Panc1 (cell line): ENCODE measurements around the gene RASA4B. TPM values are rescaled to one million over a fixed set of nuclear protein-coding genes. Genes with fewer than 3 reads are reported as not detected.

Source experiments
- ATAC-seq: fragments of 200-7000 bp; cut with Tn5 transposase; 2 replicates; pipeline ENCODE4 v1.9.1; 2020; ENCODE audit warnings: mild to moderate bottlenecking, moderate library complexity
- BruUV-seq: library from RNA; stranded (reverse); fragments of 400-500 nt; replicated peaks from 2 replicates; lab custom pipeline; 2021; lab: Mats Ljungman, UMichigan
- CTCF ChIA-PET: fragments of 300-600 bp; sonication (Branson Sonifier 250); formaldehyde crosslinking; loops from one replicate; lab custom pipeline; 2022; ENCODE audit warnings: antibody characterized with exemption; lab: Charles Lee
- POLR2A ChIA-PET: fragments of 300-600 bp; sonication (Branson Sonifier 250); formaldehyde crosslinking; loops from one replicate; lab custom pipeline; 2022; ENCODE audit warnings: antibody characterized with exemption; lab: Charles Lee
- DNase-seq: peaks from one replicate; pipeline ENCODE4 v3.0.0-alpha.2; 2010; ENCODE audit warnings: low read depth, low spot score
- H3K27ac ChIP-seq: 2 replicates; pipeline ENCODE4 v1.5.1; 2011; ENCODE audit warnings: mild to moderate bottlenecking, low read length, inconsistent platforms
- H3K27me3 ChIP-seq: fragments of 200-500 bp; sonication (Bioruptor generic); 2 replicates; pipeline ENCODE4 v1.6.0; 2014; ENCODE audit warnings: low read length, inconsistent platforms; ENCODE audit not compliant: control insufficient read depth, insufficient read depth
- H3K36me3 ChIP-seq: fragments of 200-500 bp; sonication (Bioruptor generic); 2 replicates; pipeline ENCODE4 v1.5.1; 2014; ENCODE audit warnings: inconsistent platforms, mild to moderate bottlenecking, low read length, moderate library complexity; ENCODE audit not compliant: control insufficient read depth, insufficient read depth
- H3K4me1 ChIP-seq: 2 replicates; pipeline ENCODE4 v1.5.1; 2011; ENCODE audit warnings: inconsistent platforms, mild to moderate bottlenecking, low read length, moderate library complexity; ENCODE audit not compliant: control insufficient read depth, insufficient read depth
- H3K4me3 ChIP-seq, 2 experiments: 2 replicates each; pipeline ENCODE4 v1.5.1; 2011 to 2012; ENCODE audit warnings: low read depth in 2 of 2, low read length in 2 of 2, mild to moderate bottlenecking in 2 of 2, inconsistent platforms in 1 of 2, moderate library complexity in 1 of 2
- H3K9me3 ChIP-seq: fragments of 200-500 bp; sonication (Bioruptor generic); 2 replicates; pipeline ENCODE4 v1.5.1; 2014; ENCODE audit warnings: low read depth, mild to moderate bottlenecking, inconsistent platforms, low read length, moderate library complexity; ENCODE audit not compliant: control insufficient read depth, insufficient read depth
- CTCF ChIP-seq: fragments of 450-650 bp; IDR thresholded peaks from 2 replicates; pipeline ENCODE4 v1.5.1; 2017; ENCODE audit warnings: mild to moderate bottlenecking
- POLR2AphosphoS5 ChIP-seq: IDR thresholded peaks from 2 replicates; pipeline ENCODE4 v1.6.1; 2012; ENCODE audit warnings: mild to moderate bottlenecking, low read depth, low read length, moderate library complexity
- SIN3A ChIP-seq: IDR thresholded peaks from 2 replicates; pipeline ENCODE4 v1.6.1; 2012; ENCODE audit warnings: low read depth, mild to moderate bottlenecking, low read length, moderate library complexity, borderline replicate concordance; ENCODE audit not compliant: insufficient read depth
- TCF7L2 ChIP-seq: IDR thresholded peaks from 2 replicates; pipeline ENCODE4 v1.6.1; 2011; ENCODE audit warnings: mild to moderate bottlenecking, low read depth, low read length, inconsistent platforms
- in situ Hi-C: cut with HindIII; loops from 2 replicates; pipeline ENCODE4 v1.10.0; 2016; ENCODE audit warnings: low sequenced_read_pairs, low pct_unique_long_range_greater_than_20kb
- intact Hi-C: fragments of 100-400 bp; cut with micrococcal nuclease; formaldehyde crosslinking; loops from one replicate; pipeline ENCODE4 v1.10.0; 2022; ENCODE audit not compliant: unreplicated experiment
- total RNA-seq: library from RNA; stranded (reverse); gene quantifications from one replicate; pipeline ENCODE4 v1.2.1, GENCODE V29; 2021; ENCODE audit not compliant: unreplicated experiment
- TF ChIP-seq, protein P1 (sequence below), 2 experiments: IDR thresholded peaks; 2 replicates each; pipeline ENCODE4 v1.6.1; 2011 to 2012; ENCODE audit warnings: low read depth in 2 of 2, control low read depth in 1 of 2, low read length in 1 of 2, mild to moderate bottlenecking in 1 of 2, moderate library complexity in 1 of 2; ENCODE audit not compliant: insufficient read depth in 1 of 2

Gene RASA4B
- total RNA-seq, 1 experiment from 2014 or later: 1.2 TPM

DNA sequence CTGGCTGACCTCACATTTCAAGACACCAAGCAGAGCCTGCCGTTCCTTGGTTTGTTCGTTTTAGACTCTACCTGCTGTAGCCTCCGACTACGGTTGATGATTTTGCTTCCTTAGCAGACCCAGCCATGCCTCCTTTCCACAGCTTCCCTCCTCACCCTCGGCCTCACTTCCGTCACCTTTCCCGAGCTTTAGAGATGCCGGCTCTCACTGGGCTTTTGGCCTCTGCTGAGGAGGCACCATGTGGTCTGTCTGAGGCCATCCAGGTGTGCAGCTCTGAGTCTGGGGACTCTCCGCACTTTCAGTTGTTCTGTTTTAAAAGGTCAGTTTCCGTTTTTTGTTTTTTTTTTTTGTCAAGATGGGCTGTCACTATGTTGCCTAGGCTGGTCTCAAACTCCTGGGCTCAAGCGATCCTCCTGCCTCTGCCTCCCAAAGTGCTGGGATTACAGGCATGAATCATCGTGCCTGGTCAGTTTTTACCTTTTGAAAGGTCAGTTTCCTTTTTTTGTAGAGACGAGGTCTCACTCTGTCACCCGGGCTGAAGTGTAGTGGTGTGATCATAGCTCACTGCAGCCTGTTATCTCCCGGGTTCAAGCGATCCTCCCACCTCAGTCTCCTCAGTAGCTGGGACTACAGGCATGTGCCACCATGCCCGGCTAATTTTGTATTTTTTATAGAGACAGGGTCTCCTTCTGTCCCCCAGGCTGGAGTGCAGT lies 72.5 kb downstream of the RASA4B start:
- H3K36me3 ChIP-seq: no peaks in the 10 kb centered on the region
- TF ChIP-seq, protein P1, sequence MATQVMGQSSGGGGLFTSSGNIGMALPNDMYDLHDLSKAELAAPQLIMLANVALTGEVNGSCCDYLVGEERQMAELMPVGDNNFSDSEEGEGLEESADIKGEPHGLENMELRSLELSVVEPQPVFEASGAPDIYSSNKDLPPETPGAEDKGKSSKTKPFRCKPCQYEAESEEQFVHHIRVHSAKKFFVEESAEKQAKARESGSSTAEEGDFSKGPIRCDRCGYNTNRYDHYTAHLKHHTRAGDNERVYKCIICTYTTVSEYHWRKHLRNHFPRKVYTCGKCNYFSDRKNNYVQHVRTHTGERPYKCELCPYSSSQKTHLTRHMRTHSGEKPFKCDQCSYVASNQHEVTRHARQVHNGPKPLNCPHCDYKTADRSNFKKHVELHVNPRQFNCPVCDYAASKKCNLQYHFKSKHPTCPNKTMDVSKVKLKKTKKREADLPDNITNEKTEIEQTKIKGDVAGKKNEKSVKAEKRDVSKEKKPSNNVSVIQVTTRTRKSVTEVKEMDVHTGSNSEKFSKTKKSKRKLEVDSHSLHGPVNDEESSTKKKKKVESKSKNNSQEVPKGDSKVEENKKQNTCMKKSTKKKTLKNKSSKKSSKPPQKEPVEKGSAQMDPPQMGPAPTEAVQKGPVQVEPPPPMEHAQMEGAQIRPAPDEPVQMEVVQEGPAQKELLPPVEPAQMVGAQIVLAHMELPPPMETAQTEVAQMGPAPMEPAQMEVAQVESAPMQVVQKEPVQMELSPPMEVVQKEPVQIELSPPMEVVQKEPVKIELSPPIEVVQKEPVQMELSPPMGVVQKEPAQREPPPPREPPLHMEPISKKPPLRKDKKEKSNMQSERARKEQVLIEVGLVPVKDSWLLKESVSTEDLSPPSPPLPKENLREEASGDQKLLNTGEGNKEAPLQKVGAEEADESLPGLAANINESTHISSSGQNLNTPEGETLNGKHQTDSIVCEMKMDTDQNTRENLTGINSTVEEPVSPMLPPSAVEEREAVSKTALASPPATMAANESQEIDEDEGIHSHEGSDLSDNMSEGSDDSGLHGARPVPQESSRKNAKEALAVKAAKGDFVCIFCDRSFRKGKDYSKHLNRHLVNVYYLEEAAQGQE (IDR thresholded peaks at IDR 0.05; ENCODE audit: insufficient read depth in 1 of 2, low read depth in 2 of 2, low read length in 1 of 2): no peak
- no peak for TF ChIP-seq TCF7L2
- peaks cover 6% of the 10 kb centered on the region for H3K4me1 ChIP-seq
- intact Hi-C loops (no loop called here), in situ Hi-C loops (no loop called here)
- no peak overlapping the region for H3K4me3 ChIP-seq
- POLR2A ChIA-PET: no interaction called here
- H3K27ac ChIP-seq: no peak overlapping the region
- ATAC-seq (no peak), DNase-seq (no peak)
- CTCF ChIA-PET: no interaction called here
- BruUV-seq: no TSS peak
- H3K27me3 ChIP-seq: no peaks in the 10 kb centered on the region
- no peaks in the 10 kb centered on the region for H3K9me3 ChIP-seq

GRCh38 chr7:102439963-102440795 lies 77.4 kb downstream of the RASA4B start:
- H3K4me3 ChIP-seq: peak overlapping the region in 1 of 2 experiments; percentile 24; a peak in 2 of 4 replicates
- H3K9me3 ChIP-seq: no peaks in the 10 kb centered on the region
- intact Hi-C loops (no loop called here), in situ Hi-C loops (no loop called here)
- DNase-seq: peak; percentile 83
- ATAC-seq: peak; percentile 96
- no TSS peak for BruUV-seq
- H3K27ac ChIP-seq: peak overlapping the region; percentile 76
- TF ChIP-seq TCF7L2: no peak
- TF ChIP-seq SIN3A: 0 out of 2 replicates have a peak, but pooled peaks have one; percentile 36
- TF ChIP-seq, protein P1 (IDR thresholded peaks at IDR 0.05; ENCODE audit: insufficient read depth in 1 of 2, low read depth in 2 of 2, low read length in 1 of 2): no peak
- no peak for TF ChIP-seq CTCF
- TF ChIP-seq POLR2AphosphoS5: no peak; the same call in 1 of the 2 replicates
- no peaks in the 10 kb centered on the region for H3K36me3 ChIP-seq
- ChIA-PET POLR2A (no interaction called here), CTCF (no interaction called here)
- H3K4me1 ChIP-seq: peaks cover 12% of the 10 kb centered on the region
- no peaks in the 10 kb centered on the region for H3K27me3 ChIP-seq
